ENCODE measurements around the gene TTLL10.

- no peak for TF ChIP-seq POLR2A (IDR thresholded peaks at IDR 0.05)
- TF ChIP-seq, protein P1, sequence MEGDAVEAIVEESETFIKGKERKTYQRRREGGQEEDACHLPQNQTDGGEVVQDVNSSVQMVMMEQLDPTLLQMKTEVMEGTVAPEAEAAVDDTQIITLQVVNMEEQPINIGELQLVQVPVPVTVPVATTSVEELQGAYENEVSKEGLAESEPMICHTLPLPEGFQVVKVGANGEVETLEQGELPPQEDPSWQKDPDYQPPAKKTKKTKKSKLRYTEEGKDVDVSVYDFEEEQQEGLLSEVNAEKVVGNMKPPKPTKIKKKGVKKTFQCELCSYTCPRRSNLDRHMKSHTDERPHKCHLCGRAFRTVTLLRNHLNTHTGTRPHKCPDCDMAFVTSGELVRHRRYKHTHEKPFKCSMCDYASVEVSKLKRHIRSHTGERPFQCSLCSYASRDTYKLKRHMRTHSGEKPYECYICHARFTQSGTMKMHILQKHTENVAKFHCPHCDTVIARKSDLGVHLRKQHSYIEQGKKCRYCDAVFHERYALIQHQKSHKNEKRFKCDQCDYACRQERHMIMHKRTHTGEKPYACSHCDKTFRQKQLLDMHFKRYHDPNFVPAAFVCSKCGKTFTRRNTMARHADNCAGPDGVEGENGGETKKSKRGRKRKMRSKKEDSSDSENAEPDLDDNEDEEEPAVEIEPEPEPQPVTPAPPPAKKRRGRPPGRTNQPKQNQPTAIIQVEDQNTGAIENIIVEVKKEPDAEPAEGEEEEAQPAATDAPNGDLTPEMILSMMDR (IDR thresholded peaks at IDR 0.05 in 8 of 11, conservative IDR thresholded peaks at IDR 0.05 in 3 of 11) = no peak
These were observed 28.1 kb upstream of the TTLL10 start for GRCh38 chr1:1145547-1145914.

Data from spleen (tissue), 7 donors.